ENCODE results near the gene CHIC2. TPM values are rescaled to one million over a fixed set of nuclear protein-coding genes. Genes with fewer than 3 reads are reported as not detected.

The CHIC2 gene
- total RNA-seq, 1 experiment from 2014 or later: 8.2 TPM

DNA sequence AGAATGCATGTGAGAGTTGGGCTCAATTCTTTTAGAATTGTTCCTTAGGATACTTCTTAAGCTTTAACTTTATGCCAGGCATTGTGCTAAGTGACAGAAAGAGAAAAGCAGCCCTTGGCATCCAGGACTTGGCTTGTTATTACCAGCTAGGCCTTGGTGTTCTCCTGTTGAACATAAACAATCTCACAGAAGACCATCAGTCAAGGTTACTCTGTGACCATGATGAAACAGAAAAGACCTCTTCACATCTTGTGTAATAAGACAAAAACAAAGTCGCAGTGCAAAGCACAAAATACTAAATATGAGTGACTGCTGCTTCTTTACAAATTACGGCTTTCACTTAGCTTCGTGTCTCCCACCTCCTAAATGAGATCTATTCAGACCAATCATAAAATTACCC is 71.6 kb downstream of the CHIC2 start:
- H2BK15ac ChIP-seq (ENCODE audit: low read depth, low read length): no peak overlapping the region
- H3K36me3 Mint-ChIP-seq (ENCODE audit: insufficient read depth in 1 of 3, low read depth in 3 of 3): no peaks in the 10 kb centered on the region
- no peak overlapping the region for H3K4ac ChIP-seq (ENCODE audit: low read depth, low read length)
- no peaks in the 10 kb centered on the region for H3K27me3 ChIP-seq (ENCODE audit: insufficient read depth, low read length)
- WGBS (ENCODE audit: extremely low coverage, insufficient read length, low lambda C conversion rate): no CpG with 5 or more reads among the region's 3 CpGs
- H2BK12ac ChIP-seq (ENCODE audit: insufficient read length, low read depth, low read length): no peak overlapping the region
- no peak overlapping the region for H3K18ac ChIP-seq (ENCODE audit: insufficient read length, low read depth, low read length)
- H3K4me3 Mint-ChIP-seq: no peak overlapping the region
- H2BK20ac ChIP-seq (ENCODE audit: low read depth, low read length, poor library complexity, severe bottlenecking): no peak overlapping the region
- H2AK5ac ChIP-seq (ENCODE audit: insufficient read length, low read length): no peak overlapping the region
- no peak overlapping the region for H2BK120ac ChIP-seq (ENCODE audit: low read depth, low read length, poor library complexity, severe bottlenecking)
- H3K79me1 ChIP-seq (ENCODE audit: insufficient read depth, low read depth, low read length, poor library complexity, severe bottlenecking): no peaks in the 10 kb centered on the region
- H4K5ac ChIP-seq (ENCODE audit: insufficient read length, low read depth, low read length): no peak overlapping the region
- no peaks in the 10 kb centered on the region for H3K27me3 Mint-ChIP-seq (ENCODE audit: low read depth)
- H4K91ac ChIP-seq (ENCODE audit: insufficient read length, low read depth, low read length): no peak overlapping the region
- H2AFZ ChIP-seq (ENCODE audit: low read length): no peak overlapping the region
- peaks cover 8 to 9% of the 10 kb centered on the region in 2 experiments for H3K4me1 Mint-ChIP-seq
- H4K8ac ChIP-seq (replicated peaks; ENCODE audit: insufficient read length, low read depth, low read length): no peak overlapping the region
- no peaks in the 10 kb centered on the region for H3K79me2 ChIP-seq (ENCODE audit: insufficient read depth, low read length)
- no peaks in the 10 kb centered on the region for H3K9me3 ChIP-seq (ENCODE audit: control insufficient read depth, low read depth, low read length)
- no peaks in the 10 kb centered on the region for H3K23me2 ChIP-seq (ENCODE audit: insufficient read length, low read depth, low read length, poor library complexity, severe bottlenecking)
- no peak overlapping the region for H3K9ac ChIP-seq (ENCODE audit: extremely low read depth, insufficient read length, low read length)
- no peak overlapping the region for H3K14ac ChIP-seq (ENCODE audit: insufficient read depth, low read length)
- no peak overlapping the region for H3K27ac ChIP-seq (ENCODE audit: insufficient read length, low read depth, low read length)
- no peak overlapping the region for H2BK5ac ChIP-seq (ENCODE audit: insufficient read length, low read length)
- DNase-seq: no peak
- no peak overlapping the region for H3T11ph ChIP-seq (ENCODE audit: low read length)
- no peak overlapping the region for H3K4me2 ChIP-seq (ENCODE audit: insufficient read depth, insufficient read length, low read length)
- H4K20me1 ChIP-seq (ENCODE audit: control insufficient read depth, insufficient read depth, insufficient read length): no peaks in the 10 kb centered on the region
- no peaks in the 10 kb centered on the region for H3K4me1 ChIP-seq (ENCODE audit: insufficient read depth, low read length)
- H3K27ac Mint-ChIP-seq: no peak overlapping the region; a peak in 1 of 7 replicates
- H3K23ac ChIP-seq (ENCODE audit: insufficient read length, low read depth, low read length): no peak overlapping the region
- H3K9me3 Mint-ChIP-seq: no peaks in the 10 kb centered on the region
- no peak overlapping the region for H3K56ac ChIP-seq (ENCODE audit: insufficient read length, low read depth, low read length)
- TF ChIP-seq, protein P1, sequence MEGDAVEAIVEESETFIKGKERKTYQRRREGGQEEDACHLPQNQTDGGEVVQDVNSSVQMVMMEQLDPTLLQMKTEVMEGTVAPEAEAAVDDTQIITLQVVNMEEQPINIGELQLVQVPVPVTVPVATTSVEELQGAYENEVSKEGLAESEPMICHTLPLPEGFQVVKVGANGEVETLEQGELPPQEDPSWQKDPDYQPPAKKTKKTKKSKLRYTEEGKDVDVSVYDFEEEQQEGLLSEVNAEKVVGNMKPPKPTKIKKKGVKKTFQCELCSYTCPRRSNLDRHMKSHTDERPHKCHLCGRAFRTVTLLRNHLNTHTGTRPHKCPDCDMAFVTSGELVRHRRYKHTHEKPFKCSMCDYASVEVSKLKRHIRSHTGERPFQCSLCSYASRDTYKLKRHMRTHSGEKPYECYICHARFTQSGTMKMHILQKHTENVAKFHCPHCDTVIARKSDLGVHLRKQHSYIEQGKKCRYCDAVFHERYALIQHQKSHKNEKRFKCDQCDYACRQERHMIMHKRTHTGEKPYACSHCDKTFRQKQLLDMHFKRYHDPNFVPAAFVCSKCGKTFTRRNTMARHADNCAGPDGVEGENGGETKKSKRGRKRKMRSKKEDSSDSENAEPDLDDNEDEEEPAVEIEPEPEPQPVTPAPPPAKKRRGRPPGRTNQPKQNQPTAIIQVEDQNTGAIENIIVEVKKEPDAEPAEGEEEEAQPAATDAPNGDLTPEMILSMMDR (conservative IDR thresholded peaks at IDR 0.05): no peak
